Lower leg skin (tissue), 3 donors: Measurements from ENCODE around the gene SBNO2.

Experiments used
- POLR2A ChIP-seq, 2 donors: fragments of 450-650 bp; IDR thresholded peaks; one replicate each; pipeline ENCODE4 v1.6.1; 2016 to 2017; ENCODE audit warnings: antibody characterized with exemption in 2 of 2, mild to moderate bottlenecking in 1 of 2, moderate library complexity in 1 of 2
- TF ChIP-seq, protein P1 (sequence below), 3 donors: fragments of 450-650 bp; IDR thresholded peaks; one replicate each; pipeline ENCODE4 v1.5.1; 2016; ENCODE audit warnings: antibody characterized with exemption in 3 of 3, mild to moderate bottlenecking in 3 of 3, moderate library complexity in 2 of 3

- TF ChIP-seq, protein P1, sequence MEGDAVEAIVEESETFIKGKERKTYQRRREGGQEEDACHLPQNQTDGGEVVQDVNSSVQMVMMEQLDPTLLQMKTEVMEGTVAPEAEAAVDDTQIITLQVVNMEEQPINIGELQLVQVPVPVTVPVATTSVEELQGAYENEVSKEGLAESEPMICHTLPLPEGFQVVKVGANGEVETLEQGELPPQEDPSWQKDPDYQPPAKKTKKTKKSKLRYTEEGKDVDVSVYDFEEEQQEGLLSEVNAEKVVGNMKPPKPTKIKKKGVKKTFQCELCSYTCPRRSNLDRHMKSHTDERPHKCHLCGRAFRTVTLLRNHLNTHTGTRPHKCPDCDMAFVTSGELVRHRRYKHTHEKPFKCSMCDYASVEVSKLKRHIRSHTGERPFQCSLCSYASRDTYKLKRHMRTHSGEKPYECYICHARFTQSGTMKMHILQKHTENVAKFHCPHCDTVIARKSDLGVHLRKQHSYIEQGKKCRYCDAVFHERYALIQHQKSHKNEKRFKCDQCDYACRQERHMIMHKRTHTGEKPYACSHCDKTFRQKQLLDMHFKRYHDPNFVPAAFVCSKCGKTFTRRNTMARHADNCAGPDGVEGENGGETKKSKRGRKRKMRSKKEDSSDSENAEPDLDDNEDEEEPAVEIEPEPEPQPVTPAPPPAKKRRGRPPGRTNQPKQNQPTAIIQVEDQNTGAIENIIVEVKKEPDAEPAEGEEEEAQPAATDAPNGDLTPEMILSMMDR (IDR thresholded peaks at IDR 0.05), result no peak
- no peak for TF ChIP-seq POLR2A (IDR thresholded peaks at IDR 0.05)
These were observed 70.8 kb downstream of the SBNO2 start for GRCh38 chr19:1103132-1103707.
